GM10266 (cell line): ENCODE data around the gene NUP107.
"Not testable (repeated sequence)": the region's sequence is repeated elsewhere in the genome, so short reads cannot be mapped to it uniquely, and the experiment has no call there.

Experiments
- DNase-seq: peaks from one replicate; pipeline ENCODE4 v3.0.0; 2012; ENCODE audit errors: extremely low spot score
- CTCF ChIP-seq: IDR thresholded peaks from 2 replicates; pipeline ENCODE4 v1.5.1; 2012; ENCODE audit warnings: mild to moderate bottlenecking, low read depth; ENCODE audit not compliant: control insufficient read depth, insufficient read depth; ENCODE audit errors: missing control alignments

NUP107 gene

DNA sequence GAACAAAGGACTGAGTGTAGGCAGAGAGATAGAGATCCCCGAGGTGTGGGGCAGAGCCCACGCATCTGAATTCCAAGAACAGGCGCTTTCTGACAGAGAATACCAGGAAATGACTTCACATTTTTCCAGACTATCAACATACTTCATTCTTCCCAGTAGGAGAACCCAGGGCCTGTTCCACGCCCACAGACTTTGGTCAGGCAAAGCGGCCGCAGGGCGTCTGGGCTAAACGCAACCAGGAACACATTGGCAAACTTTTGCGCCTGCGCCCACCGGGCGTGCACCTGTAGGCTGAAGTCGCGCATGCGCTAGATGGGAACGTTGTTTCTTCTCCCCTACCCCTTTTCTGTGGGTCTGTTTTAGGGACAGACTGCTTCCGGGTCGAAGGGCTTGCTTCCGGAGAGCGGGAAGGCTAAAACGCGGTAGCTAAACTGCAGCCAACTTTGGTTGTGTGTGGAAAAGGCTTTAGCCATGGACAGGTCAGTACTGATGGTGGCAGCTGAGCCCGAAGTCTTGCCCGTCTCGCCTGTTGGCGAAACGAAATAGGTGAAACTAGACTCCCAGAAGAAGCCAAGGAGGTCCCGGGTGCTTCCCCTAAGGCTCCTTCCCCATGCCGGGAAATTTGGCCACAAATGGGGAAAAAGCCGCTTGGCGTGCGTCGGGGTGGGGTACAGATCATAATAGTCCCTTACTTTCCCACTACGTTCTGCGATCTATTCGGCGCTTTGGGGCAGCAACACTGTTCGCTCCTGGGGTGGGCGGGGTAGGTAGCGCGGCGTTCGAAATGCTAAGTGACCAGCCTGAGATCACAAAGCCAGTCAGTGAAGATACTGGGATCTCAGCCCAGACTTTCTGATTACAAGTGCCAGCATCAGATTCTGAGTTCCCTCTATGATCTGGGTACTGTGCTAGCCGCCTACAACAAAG is at the start of gene NUP107:
Gene NUP107 (plus strand): TSS at position 384 of the 927 bp plus-strand sequence. CDS start 88 bp downstream, at position 472.
- DNase-seq: peak; percentile 95
- TF ChIP-seq CTCF: no peak

GRCh38 chr12:68637439-68637838 is 49.3 kb upstream of the NUP107 start:
- DNase-seq: not testable (repeated sequence)

GRCh38 chr12:68638171-68638570 is 48.6 kb upstream of the NUP107 start:
- no peak for DNase-seq
- TF ChIP-seq CTCF: no peak

- no peak for DNase-seq
- TF ChIP-seq CTCF: no peak
Measured at GRCh38 chr12:68638721-68639395, 47.9 kb upstream of the NUP107 start.

DNA sequence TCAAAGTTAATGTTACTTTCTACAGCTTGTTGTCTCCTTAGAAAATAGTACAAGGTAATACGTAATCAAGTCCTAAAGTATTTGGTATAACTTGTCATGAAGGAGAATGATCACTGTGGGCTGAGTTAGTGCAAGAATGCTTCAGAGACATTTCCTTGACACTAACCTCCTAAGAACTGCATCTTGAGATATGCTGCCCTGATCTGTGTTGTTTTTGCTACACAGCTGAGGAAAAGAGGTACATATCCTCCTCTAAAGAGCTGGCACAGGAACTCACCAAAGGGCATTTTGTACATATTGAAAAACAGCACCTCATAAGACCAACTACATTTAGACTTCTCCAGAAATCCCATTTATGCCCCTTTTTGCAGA is 47.4 kb upstream of the NUP107 start:
- DNase-seq: no peak
- TF ChIP-seq CTCF: no peak

- TF ChIP-seq CTCF: no peak
- DNase-seq: peak; percentile 24
Measured at GRCh38 chr12:68641138-68641537, 45.6 kb upstream of the NUP107 start.

- TF ChIP-seq CTCF: no peak
- no peak for DNase-seq
Measured at GRCh38 chr12:68646484-68646883, 40.3 kb upstream of the NUP107 start.
